M059J (cell line): ENCODE measurements around the gene PPP1R13B. TPM values are rescaled to one million over a fixed set of nuclear protein-coding genes. Genes with fewer than 3 reads are reported as not detected.
"Not testable (repeated sequence)": the region's sequence is repeated elsewhere in the genome, so short reads cannot be mapped to it uniquely, and the experiment has no call there.

Experiments
- DNase-seq: peaks from one replicate; pipeline ENCODE4 v3.0.0-alpha.2; 2012; ENCODE audit warnings: low read depth
- total RNA-seq: library from RNA; depleted of rRNA; stranded (reverse); fragments of >200 nt; shearing (Covaris generic); gene quantifications from 2 replicates; pipeline ENCODE4 v1.2.3, GENCODE V29; 2014; rRNA removed

The PPP1R13B gene, protein sequence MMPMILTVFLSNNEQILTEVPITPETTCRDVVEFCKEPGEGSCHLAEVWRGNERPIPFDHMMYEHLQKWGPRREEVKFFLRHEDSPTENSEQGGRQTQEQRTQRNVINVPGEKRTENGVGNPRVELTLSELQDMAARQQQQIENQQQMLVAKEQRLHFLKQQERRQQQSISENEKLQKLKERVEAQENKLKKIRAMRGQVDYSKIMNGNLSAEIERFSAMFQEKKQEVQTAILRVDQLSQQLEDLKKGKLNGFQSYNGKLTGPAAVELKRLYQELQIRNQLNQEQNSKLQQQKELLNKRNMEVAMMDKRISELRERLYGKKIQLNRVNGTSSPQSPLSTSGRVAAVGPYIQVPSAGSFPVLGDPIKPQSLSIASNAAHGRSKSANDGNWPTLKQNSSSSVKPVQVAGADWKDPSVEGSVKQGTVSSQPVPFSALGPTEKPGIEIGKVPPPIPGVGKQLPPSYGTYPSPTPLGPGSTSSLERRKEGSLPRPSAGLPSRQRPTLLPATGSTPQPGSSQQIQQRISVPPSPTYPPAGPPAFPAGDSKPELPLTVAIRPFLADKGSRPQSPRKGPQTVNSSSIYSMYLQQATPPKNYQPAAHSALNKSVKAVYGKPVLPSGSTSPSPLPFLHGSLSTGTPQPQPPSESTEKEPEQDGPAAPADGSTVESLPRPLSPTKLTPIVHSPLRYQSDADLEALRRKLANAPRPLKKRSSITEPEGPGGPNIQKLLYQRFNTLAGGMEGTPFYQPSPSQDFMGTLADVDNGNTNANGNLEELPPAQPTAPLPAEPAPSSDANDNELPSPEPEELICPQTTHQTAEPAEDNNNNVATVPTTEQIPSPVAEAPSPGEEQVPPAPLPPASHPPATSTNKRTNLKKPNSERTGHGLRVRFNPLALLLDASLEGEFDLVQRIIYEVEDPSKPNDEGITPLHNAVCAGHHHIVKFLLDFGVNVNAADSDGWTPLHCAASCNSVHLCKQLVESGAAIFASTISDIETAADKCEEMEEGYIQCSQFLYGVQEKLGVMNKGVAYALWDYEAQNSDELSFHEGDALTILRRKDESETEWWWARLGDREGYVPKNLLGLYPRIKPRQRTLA
- 1.6 and 3.1 TPM in 2 replicates for total RNA-seq

- DNase-seq: peak; percentile 78
These were observed at the start of gene PPP1R13B for GRCh38 chr14:103847451-103848174. TSS of gene PPP1R13B (minus strand) at chr14:103847575. CDS start at chr14:103847307, 268 bp downstream.

GRCh38 chr14:103896578-103896977, 49.2 kb upstream of the PPP1R13B start:
- no peak for DNase-seq

- DNase-seq: no peak
These were observed 47.3 kb upstream of the PPP1R13B start for GRCh38 chr14:103894723-103895059.

DNA sequence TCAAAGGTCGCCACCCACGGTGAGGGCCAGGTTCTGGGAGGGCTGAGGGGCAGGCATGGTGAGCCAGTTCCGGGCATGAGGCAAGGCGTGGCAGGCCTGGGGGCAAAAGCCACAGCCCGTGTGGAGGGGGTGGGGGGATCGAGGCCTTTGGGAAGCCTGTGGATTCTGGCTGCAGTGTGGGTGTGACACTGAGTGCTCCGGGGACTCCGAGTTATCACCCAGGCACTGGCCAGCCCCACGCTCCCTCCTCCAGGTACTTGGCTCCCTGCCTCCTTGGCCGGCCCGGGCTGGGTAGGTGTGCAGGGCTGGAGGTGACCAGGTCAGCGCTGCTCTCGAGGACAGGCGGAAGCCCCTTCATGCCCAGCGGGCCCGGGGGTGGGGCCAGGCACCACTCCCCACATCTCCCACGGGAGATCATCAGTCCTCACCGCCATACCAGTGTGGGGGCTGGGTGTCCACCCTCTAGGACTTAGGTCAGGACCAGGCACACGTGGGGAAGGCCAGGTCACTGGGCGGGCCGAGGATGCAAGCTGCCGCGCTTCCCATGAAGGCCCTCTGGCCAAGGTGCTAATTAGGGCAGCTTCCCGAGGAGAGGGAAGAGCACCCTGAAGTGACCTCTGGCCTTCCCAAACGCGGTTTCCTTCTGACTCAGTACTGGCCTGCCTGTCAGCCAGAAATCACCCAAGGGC, 46.8 kb upstream of the PPP1R13B start:
- no peak for DNase-seq

GRCh38 chr14:103892247-103892646, 44.9 kb upstream of the PPP1R13B start:
- no peak for DNase-seq

DNA sequence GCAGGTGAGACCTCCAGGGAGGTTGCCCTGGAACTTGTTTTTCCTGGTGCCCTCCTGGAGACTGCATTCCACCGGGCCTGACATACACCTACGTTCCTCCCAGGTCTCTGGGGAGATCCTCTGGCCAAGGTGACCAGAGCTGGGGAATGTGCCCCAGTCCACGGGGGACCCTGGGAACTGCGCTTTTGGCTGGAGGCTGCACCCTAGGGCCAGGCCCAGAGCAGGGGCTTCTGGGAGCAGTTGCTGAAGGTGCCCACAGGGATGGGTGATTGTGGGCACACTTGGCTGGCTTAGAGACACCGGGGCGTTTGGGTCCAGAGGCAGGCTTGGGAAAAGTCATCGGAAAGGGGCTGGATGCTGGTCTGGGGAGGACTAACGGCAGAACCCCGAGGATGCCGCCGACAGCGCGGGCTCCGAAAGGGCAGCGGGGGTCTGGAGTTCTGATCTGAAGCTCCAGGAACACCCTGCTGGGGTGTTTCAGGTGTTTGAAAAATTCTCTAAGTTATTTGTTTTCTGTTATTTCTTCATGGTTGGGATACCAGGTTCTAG, 44.4 kb upstream of the PPP1R13B start:
- DNase-seq: no peak

DNA sequence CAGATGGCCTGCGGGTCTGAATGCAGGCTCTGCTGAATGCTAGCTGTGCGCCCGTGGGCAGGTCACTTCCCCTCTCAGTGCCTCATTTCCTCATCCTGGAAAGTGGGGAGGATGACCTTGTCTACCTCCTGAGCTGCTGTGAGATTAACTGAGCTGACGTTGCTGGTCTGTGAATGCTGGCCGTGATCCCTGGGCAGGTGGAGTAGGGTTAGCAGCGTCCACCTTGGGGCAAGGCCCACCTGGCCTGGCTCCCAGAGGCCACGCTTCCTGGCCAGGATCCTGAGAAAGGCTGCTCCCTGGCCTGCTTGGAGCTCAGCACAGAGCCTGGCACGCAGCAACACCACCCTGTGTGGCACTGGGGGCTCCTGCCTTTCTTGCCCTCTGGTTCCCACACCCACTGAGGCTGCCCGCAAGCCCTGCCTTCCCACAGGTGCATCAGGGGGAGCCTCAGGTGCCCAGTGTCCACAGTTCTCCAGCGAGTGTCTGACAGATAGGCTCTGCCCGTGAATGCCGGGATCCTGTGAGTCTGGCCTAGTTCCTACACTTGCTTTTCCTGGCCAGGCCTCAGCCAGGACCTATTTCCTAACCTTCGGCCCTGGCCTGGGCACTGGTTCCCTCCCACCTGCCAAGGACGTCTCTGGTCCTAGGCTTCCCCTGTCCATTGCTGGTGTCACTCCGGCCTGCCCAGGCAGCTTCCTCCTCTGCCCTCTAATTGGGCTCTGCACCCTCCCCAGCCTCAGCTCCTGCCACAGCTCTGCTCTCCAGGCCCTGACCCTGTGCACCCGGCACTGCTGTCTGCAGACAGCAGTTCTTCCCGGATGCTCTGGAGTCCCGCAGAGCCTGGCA, 43.7 kb upstream of the PPP1R13B start:
- DNase-seq: no peak

GRCh38 chr14:103890052-103890371, 42.6 kb upstream of the PPP1R13B start:
- DNase-seq: no peak

DNA sequence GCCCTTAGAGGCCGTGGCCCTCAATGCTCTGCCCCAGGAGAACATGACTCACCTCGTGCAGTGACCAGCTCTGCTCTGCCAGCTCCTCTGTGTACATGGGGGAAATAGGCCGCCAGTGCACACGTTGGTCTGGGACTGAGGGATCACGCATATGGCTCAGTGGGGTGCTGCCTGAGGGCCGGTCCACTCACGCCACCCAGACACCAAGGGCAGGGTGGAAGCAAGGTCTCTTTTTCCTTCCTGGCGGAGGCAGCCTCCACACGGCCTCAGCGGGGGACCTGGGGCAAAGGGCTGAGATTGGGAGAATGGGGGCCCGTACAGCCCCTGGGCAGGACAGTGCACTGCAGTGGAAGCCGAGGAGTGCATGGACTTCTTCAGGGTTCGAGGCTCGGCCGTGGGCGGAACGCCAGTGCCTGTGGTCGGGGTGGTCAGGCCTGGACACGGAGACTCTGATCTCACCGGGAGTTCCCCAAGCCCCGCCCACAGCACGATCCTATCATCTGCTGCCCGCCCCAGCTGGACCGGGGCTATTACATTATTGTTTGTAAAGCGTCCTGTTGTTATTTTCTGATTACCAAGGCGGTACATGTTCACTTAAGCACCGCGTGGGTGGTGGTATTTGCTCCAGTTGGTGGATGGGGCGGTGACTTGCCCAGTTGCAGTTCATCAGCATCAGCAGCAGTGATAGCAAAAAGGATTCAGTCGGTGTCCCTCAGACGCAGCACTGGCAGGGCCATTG, 42.1 kb upstream of the PPP1R13B start:
- peak; percentile 37 for DNase-seq

DNA sequence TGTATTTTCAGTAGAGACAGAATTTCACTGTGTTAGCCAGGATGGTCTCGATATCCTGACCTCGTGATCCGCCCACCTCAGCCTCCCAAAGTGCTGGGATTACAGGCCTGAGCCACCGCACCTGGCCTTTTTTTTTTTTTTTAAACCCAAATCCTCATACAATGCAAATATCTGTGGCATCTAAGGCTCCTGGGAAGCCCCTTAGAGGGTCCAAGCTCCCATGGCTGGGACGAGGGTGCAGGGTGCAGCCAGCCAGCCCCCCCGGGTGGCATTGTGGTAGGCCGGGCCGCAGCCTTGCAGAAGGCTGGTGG, 41.6 kb upstream of the PPP1R13B start:
- not testable (repeated sequence) for DNase-seq

DNA sequence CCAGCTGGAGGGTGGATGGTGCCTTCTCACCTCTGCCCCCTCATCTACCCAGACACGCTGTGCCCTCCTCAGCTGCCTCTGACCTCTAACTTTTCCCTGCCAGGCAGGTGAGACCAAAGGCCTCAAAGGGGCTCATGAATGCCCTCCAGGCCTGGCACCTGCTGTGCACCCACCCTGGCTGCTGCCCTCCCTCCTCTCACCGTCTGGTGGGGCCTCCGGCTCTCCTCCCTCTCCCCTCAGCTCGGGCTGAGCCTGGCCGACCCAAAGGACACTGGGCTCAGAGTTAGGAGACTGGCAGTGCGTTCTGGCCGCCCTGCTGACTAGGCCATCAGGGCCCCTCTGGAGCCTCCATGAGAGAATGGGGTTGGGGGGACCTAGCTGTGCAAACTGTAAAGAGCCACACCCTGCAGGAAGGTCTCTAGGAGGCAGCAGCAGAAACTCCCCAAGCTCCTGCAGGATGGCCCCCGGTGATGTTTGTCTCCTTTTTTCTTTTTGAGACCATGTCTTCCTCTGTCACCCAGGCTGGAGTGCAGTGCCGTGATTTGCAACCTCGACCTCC, 40.3 kb upstream of the PPP1R13B start:
- no peak for DNase-seq

GRCh38 chr14:103887170-103887501, 39.8 kb upstream of the PPP1R13B start:
- no peak for DNase-seq

DNA sequence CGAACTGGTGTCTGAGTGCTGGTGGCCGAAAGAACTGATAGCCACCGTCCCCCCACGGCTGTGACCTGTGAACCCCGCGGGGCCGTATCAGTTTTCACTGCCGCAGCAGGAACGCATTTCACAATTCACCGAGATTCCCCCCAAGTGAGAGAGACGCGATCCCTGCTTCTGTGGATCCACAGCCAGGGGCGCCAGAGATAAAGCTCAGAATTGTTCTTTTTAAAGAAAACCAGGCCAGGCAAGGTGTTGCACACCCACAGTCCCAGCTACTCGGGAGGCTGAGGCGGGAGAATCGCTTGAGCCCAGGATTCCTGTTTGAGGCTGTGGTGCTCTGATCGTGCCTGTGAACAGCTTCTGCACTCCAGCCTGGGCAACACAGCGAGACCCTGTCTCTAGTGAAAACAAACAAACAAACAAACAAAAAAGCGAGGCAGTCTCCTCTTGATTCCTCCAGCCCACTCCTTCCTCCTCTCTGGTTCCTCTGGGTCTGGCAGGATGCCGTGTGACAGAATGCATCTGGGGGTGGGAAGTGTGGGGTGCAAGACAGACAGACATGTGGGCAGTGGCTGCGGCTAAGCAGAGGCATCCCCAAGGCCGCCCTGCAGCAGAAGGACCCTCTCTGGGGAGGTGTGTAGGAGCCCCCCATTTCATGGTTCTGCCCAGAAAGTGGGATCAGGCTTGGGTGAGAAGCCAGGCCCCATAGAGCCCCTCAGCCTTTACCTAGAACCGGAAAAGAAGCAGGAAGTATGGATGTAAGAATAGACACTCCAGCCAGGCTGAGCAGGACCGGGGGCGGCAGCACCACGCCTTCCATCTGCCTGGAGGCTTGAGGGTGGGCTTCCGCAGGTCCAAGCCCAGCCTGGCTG, 39.2 kb upstream of the PPP1R13B start:
- DNase-seq: no peak

GRCh38 chr14:103885509-103885932, 38.1 kb upstream of the PPP1R13B start:
- DNase-seq: no peak

DNA sequence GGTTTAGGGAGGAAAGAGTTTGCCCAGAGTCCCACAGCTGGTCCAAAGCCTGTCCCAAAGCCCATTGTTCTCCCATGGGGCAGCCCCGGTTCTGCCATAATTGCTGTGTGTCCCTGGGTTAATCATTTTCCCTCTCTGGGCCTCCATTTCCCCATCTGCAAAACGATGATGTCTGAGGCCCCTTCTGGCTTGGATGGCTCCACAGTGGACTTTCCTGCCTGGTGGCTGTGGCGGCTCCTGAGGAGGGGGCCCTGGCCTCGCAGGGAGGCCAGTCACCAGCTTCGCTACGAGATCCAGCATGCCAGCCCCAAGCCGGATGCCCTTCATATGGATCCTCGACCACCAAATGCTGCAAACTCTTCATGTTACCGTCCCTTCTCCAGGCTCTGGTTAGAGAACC, 37.5 kb upstream of the PPP1R13B start:
- DNase-seq: no peak

DNA sequence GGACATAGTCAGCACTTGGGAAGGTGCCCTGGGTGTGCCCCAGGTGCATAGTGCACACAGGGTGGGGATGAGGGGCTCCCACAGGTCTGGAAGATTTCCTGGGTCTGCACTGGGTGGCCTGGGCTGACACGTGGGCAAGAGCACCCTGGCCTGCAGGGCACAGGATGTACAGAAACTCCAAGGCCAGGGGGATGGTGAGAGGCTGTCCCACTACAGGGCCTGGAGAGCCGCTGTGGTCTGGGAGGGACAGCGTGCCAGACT, 35.8 kb upstream of the PPP1R13B start:
- no peak for DNase-seq

DNA sequence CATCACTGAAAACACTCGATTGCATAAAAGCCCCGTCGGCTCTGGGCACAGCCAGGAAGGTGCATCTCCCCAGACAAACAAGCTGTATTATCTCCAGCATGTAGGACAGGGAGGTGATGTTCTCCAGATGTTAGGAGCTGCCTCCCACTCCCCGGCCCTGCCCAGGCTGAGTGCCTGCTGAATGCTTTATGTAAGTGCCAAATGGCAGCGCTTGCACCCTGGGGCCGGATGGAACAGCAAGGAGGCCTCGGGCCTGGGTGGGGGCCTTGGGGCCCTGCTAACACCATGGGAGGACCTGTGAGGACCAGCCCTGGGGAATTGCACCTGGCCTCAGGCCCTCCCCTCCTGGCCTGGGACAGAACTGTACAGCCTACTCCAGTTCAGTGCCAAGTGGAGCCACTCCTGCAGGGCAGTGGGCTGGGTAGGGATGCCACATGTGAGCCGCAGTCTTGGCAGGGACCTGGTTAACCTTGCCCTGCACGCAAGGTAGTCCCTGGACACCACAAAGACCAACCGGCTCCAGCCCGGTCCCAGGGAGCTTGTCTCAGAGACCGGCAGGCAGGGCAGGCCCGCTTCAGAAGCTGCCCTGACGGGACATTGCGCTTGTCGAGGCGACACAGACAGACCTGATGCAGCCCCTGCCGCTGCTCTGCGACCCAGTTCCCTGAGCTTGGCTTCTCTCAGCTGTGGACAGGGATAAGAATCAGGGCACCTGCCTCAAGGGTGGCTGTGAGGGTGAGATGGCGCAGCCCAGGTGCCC, 35.3 kb upstream of the PPP1R13B start:
- DNase-seq: no peak
